PC-3 (cell line): ENCODE data around the gene SLC9B1. TPM values are rescaled to one million over a fixed set of nuclear protein-coding genes. Genes with fewer than 3 reads are reported as not detected.

ENCODE experiments used
- ATAC-seq: fragments of 200-7000 bp; cut with Tn5 transposase; 2 replicates; pipeline ENCODE4 v1.9.1; 2020; ENCODE audit warnings: mild to moderate bottlenecking, moderate library complexity
- BruUV-seq: library from RNA; stranded (reverse); fragments of 400-500 nt; replicated peaks from 2 replicates; lab custom pipeline; 2021; lab: Mats Ljungman, UMichigan
- CTCF ChIA-PET: fragments of 300-600 bp; sonication (Branson Sonifier 250); formaldehyde crosslinking; loops from one replicate; lab custom pipeline; 2022; ENCODE audit warnings: antibody characterized with exemption; lab: Charles Lee
- POLR2A ChIA-PET: fragments of 300-600 bp; sonication (Branson Sonifier 250); formaldehyde crosslinking; loops from one replicate; lab custom pipeline; 2022; ENCODE audit warnings: antibody characterized with exemption; ENCODE audit not compliant: unreplicated experiment; lab: Charles Lee
- DNase-seq: peaks from one replicate; pipeline ENCODE4 v3.0.0-alpha.2; 2015
- H2AFZ ChIP-seq: fragments of 300-600 bp; sonication (generic); 2 replicates; pipeline ENCODE4 v1.6.0; 2016; ENCODE audit warnings: antibody characterized with exemption, low read length
- H3F3A ChIP-seq: fragments of 300-600 bp; sonication (generic); one replicate; pipeline ENCODE4 v1.6.0; 2017; ENCODE audit warnings: antibody characterized with exemption, low read length, control low read depth, mild to moderate bottlenecking; ENCODE audit not compliant: unreplicated experiment
- H3K27ac ChIP-seq: fragments of 300-600 bp; sonication (generic); 2 replicates; pipeline ENCODE4 v1.5.1; 2016; ENCODE audit warnings: mild to moderate bottlenecking, low read length
- H3K27me3 ChIP-seq: fragments of 300-600 bp; sonication (generic); 2 replicates; pipeline ENCODE4 v1.6.1; 2016; ENCODE audit warnings: low read length, mixed read lengths
- H3K36me3 ChIP-seq: fragments of 300-600 bp; sonication (generic); 2 replicates; pipeline ENCODE4 v1.6.1; 2016; ENCODE audit warnings: low read depth, mixed run types, low read length, mixed read lengths
- H3K4me1 ChIP-seq: fragments of 300-600 bp; sonication (generic); 2 replicates; pipeline ENCODE4 v1.5.1; 2016; ENCODE audit warnings: low read length; ENCODE audit not compliant: insufficient read depth
- H3K4me2 ChIP-seq: fragments of 300-600 bp; sonication (generic); 2 replicates; pipeline ENCODE4 v1.6.0; 2016; ENCODE audit warnings: low read length
- H3K4me3 ChIP-seq: fragments of 300-600 bp; sonication (generic); 2 replicates; pipeline ENCODE4 v1.5.1; 2016; ENCODE audit warnings: mild to moderate bottlenecking, low read length, mixed read lengths
- H3K79me2 ChIP-seq: fragments of 300-600 bp; sonication (generic); 2 replicates; pipeline ENCODE4 v1.6.1; 2017; ENCODE audit warnings: low read length, mixed read lengths
- H3K9ac ChIP-seq: fragments of 300-600 bp; sonication (generic); 2 replicates; pipeline ENCODE4 v1.6.0; 2016; ENCODE audit warnings: mild to moderate bottlenecking, low read length
- H3K9me2 ChIP-seq: fragments of 300-600 bp; sonication (generic); replicated peaks from 2 replicates; pipeline ENCODE4 v1.6.1; 2016; ENCODE audit warnings: mixed run types, low read length, mixed read lengths
- H3K9me3 ChIP-seq: fragments of 300-600 bp; sonication (generic); 2 replicates; pipeline ENCODE4 v1.6.1; 2016; ENCODE audit warnings: low read length, mixed read lengths
- H4K20me1 ChIP-seq: fragments of 300-600 bp; sonication (generic); 2 replicates; pipeline ENCODE4 v1.6.1; 2016; ENCODE audit warnings: low read length, mixed read lengths
- EZH2 ChIP-seq: fragments of 300-600 bp; sonication (generic); IDR thresholded peaks from one replicate; pipeline ENCODE4 v1.6.1; 2017; ENCODE audit warnings: antibody characterized with exemption, mild to moderate bottlenecking, low read length; ENCODE audit not compliant: unreplicated experiment
- EZH2phosphoT487 ChIP-seq: fragments of 300-600 bp; sonication (generic); IDR thresholded peaks from 2 replicates; pipeline ENCODE4 v1.6.1; 2018; ENCODE audit warnings: mild to moderate bottlenecking, antibody characterized with exemption, low read length, borderline replicate concordance
- intact Hi-C: fragments of 100-400 bp; cut with micrococcal nuclease; formaldehyde crosslinking; loops from 2 replicates; pipeline ENCODE4 v1.9.0; 2023
- total RNA-seq: library from RNA; depleted of rRNA; stranded (reverse); fragments of >200 nt; gene quantifications from 2 replicates; pipeline ENCODE4 v1.2.3, GENCODE V29; 2014
- TF ChIP-seq, protein P1 (sequence below): fragments of 300-600 bp; sonication (generic); conservative IDR thresholded peaks from 2 replicates; pipeline ENCODE4 v1.5.1; 2017; ENCODE audit warnings: antibody characterized with exemption, low read depth, mild to moderate bottlenecking, low read length

Gene SLC9B1
- total RNA-seq, 1 experiment from 2014 or later = not detected

DNA sequence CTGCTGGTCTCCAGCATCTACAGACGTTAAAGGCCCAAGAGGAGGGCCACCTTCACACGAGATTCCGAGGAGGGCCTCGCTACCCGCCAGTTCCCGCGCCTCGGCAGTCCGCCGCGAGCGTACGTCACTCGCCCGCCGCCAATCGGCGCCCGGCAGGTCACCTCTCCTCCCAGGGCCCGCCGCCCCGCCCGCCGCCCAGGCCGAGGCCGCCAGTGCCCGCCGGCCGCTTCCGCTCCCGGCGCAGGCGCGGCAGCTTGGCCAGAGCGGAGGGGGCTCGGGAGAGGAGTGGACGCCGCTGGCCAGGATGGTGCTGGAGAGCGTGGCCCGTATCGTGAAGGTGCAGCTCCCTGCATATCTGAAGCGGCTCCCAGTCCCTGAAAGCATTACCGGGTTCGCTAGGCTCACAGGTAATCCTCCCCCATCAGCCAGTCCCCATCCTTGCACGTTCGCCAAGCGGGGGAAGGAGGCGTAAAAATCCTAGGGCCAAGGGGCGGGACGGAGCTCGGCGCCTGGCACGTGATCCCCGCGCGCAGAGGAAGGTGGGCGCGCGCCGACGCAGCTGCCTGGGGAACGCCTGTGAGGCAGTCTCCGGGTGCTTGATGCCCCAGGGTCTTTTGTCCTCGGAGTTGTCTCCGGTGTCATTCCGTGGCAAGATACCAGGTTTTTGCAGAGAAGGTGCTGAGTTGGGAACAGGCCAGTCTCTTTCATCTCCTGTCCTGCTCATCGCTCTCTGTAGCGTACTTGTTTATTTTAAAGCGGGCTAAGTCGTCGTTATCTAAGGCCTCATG is 150.5 kb downstream of the SLC9B1 start, which contains the start of gene CISD2:
CISD2 (plus strand) TSS at position 212 of the 788 bp plus-strand sequence; CDS start at position 305, 93 bp downstream.
- ChIA-PET CTCF (interaction anchor here (0.7 kb wide), 1 partner anchor 41 kb away, joined by 3 read pairs; no protein-coding TSS in a partner anchor), POLR2A (interaction anchor here (0.6 kb wide), 1 partner anchor 330 kb away, joined by 8 read pairs; no protein-coding TSS in a partner anchor)
- H3K9me2 ChIP-seq = no peaks in the 10 kb centered on the region
- peaks cover 63% of the 10 kb centered on the region for H3K79me2 ChIP-seq
- peak within 1 kb of the TSS; percentile 70 for H3K27ac ChIP-seq
- ATAC-seq = peak; percentile 90
- TSS peak; percentile 57 for BruUV-seq
- TF ChIP-seq EZH2 (no peak), EZH2phosphoT487 (peak; percentile 82)
- H3K4me2 ChIP-seq = peak within 1 kb of the TSS; percentile 96
- H3F3A ChIP-seq = no peaks in the 10 kb centered on the region
- DNase-seq = peak; percentile 80
- no peaks in the 10 kb centered on the region; the same call in 1 of the 2 replicates for H4K20me1 ChIP-seq
- H3K4me1 ChIP-seq = peaks cover 27% of the 10 kb centered on the region
- H3K4me3 ChIP-seq = peak within 1 kb of the TSS; percentile 77
- peak within 1 kb of the TSS; percentile 75 for H3K9ac ChIP-seq
- H3K27me3 ChIP-seq = no peaks in the 10 kb centered on the region
- H3K9me3 ChIP-seq = no peaks in the 10 kb centered on the region
- peak within 1 kb of the TSS; percentile 93 for H2AFZ ChIP-seq
- H3K36me3 ChIP-seq = no peaks in the 10 kb centered on the region
- intact Hi-C loops = loop anchor here (5.0 kb wide), 1 partner anchor 138 kb away; no protein-coding TSS in a partner anchor

DNA sequence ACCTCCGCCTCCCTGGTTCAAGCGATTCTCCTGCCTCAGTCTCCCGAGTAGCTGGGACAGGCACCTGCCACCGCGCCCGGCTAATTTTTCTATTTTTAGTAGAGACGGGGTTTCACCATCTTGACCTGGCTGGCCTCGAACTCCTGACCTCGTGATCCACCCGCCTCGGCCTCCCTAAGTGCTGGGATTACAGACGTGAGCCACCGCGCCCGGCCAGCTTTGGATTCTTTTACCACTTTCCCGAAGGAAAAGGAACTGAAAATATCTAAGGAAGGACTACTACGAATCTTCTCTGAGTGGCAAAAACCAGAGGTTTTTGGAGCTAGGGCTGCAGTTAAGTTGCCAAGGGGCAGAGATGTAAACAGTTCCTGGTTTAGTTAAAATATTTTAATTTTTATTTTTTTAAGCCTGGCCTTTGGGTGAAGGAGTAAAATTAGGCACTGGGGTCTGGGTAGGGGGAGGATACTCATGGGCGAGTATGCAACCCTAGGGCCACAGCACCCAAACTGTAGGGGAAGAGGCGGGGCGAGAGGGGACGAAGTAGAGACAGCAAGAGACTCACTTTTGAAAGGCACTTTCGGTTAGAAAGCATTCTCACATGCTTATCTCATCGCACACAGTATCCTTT is 151.2 kb downstream of the SLC9B1 start:
- no peak for DNase-seq
- Histone ChIP-seq H3K27ac (peak overlapping the region; percentile 70), H3F3A (no peaks in the 10 kb centered on the region), H2AFZ (peak overlapping the region; percentile 93), H4K20me1 (no peaks in the 10 kb centered on the region; the same call in 1 of the 2 replicates), H3K36me3 (no peaks in the 10 kb centered on the region), H3K9me2 (no peaks in the 10 kb centered on the region), H3K27me3 (no peaks in the 10 kb centered on the region), H3K9me3 (no peaks in the 10 kb centered on the region), H3K4me3 (peak overlapping the region; percentile 77), H3K4me1 (peaks cover 27% of the 10 kb centered on the region), H3K79me2 (peaks cover 57% of the 10 kb centered on the region), H3K4me2 (peak overlapping the region; percentile 96), H3K9ac (peak overlapping the region; percentile 75)
- BruUV-seq = TSS peak; percentile 77
- CTCF ChIA-PET = no interaction called here
- ATAC-seq = peak; percentile 29
- TF ChIP-seq EZH2 (no peak), EZH2phosphoT487 (no peak)
- TF ChIP-seq, protein P1, sequence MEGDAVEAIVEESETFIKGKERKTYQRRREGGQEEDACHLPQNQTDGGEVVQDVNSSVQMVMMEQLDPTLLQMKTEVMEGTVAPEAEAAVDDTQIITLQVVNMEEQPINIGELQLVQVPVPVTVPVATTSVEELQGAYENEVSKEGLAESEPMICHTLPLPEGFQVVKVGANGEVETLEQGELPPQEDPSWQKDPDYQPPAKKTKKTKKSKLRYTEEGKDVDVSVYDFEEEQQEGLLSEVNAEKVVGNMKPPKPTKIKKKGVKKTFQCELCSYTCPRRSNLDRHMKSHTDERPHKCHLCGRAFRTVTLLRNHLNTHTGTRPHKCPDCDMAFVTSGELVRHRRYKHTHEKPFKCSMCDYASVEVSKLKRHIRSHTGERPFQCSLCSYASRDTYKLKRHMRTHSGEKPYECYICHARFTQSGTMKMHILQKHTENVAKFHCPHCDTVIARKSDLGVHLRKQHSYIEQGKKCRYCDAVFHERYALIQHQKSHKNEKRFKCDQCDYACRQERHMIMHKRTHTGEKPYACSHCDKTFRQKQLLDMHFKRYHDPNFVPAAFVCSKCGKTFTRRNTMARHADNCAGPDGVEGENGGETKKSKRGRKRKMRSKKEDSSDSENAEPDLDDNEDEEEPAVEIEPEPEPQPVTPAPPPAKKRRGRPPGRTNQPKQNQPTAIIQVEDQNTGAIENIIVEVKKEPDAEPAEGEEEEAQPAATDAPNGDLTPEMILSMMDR = no peak
- intact Hi-C loops = loop anchor here (5.0 kb wide), 1 partner anchor 139 kb away; no protein-coding TSS in a partner anchor
- POLR2A ChIA-PET = no interaction called here
